Activated naive CD8-positive, alpha-beta T cell treated with anti-CD3 and anti-CD28 coated beads, Interleukin-2, amount 10 ng/mL, durations not matched to agents 7 days and 5 days (primary cell): ENCODE measurements around the gene CEBPA. TPM values are rescaled to one million over a fixed set of nuclear protein-coding genes. Genes with fewer than 3 reads are reported as not detected.
A peak's percentile ranks its signal among the peaks of the same experiment; 100 is the strongest.
"Not testable (repeated sequence)": the region's sequence is repeated elsewhere in the genome, so short reads cannot be mapped to it uniquely, and the experiment has no call there.

Source experiments
- ATAC-seq: fragments of 150-1000 bp; cut with Tn5 transposase; one replicate; pipeline ENCODE4 v1.10.0; 2021; ENCODE audit warnings: low read depth, moderate library complexity
- POLR2A ChIA-PET: fragments of 350-600 bp; sonication (Branson Sonifier 250); formaldehyde crosslinking; loops from one replicate; lab custom pipeline; 2021; ENCODE audit warnings: antibody characterized with exemption; lab: Charles Lee
- DNase-seq: peaks from one replicate; pipeline ENCODE4 v3.0.0; 2021
- H3K27ac Mint-ChIP-seq: one replicate; pipeline ENCODE4 v1.8.0; 2022; ENCODE audit warnings: mild to moderate bottlenecking, mixed read lengths
- H3K27me3 Mint-ChIP-seq: one replicate; pipeline ENCODE4 v1.8.0; 2022; ENCODE audit warnings: mild to moderate bottlenecking, moderate library complexity, mixed read lengths
- H3K36me3 Mint-ChIP-seq: one replicate; pipeline ENCODE4 v1.8.0; 2021; ENCODE audit warnings: mild to moderate bottlenecking, mixed read lengths
- H3K4me1 Mint-ChIP-seq: one replicate; pipeline ENCODE4 v1.8.0; 2021; ENCODE audit warnings: mixed read lengths
- H3K4me3 Mint-ChIP-seq: one replicate; pipeline ENCODE4 v1.8.0; 2022; ENCODE audit warnings: mild to moderate bottlenecking, moderate library complexity, mixed read lengths
- H3K9me3 Mint-ChIP-seq: one replicate; pipeline ENCODE4 v1.8.0; 2021; ENCODE audit warnings: mixed read lengths
- total RNA-seq, 2 experiments: library from RNA; stranded (reverse); gene quantifications; one replicate each; pipeline ENCODE4 v1.2.3, GENCODE V29; 2021

Gene CEBPA
- total RNA-seq, 2 experiments from 2014 or later = 1.6 to 1.9 TPM

DNA sequence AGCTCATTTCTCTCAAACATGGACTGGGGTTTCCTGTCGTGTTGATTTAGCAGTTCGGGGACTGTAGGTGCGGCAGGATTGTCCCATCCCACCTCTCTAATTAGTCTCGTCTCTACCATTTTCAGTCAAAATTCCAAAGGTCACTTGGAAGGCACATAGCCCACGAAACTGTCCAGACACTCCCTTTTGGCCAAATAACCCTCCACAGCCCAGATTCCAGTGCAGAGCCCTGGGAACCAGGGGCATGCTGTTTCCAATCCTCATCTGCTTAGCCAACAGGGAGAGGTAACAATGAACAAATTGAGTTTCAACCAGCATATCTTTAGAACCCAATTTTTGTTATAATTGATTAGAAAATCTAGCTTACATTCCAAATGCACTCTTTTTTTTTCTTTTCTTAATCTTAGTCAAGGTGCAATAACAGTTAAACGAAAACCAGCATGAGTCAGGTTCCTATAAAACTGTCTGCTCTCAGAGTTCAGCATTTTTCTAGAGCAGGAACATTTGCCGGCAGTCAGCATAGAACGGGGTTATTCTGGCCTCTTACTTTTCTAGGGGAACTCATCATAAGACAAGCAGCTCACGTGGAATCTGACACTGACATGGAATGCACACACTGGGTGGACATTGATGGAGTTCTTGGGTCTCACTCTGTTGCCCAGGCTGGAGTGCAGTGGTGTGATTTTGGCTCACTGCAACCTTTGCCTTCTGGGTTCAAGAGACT lies 14.4 kb upstream of the CEBPA start:
- no peaks in the 10 kb centered on the region for H3K36me3 Mint-ChIP-seq
- no peak for DNase-seq
- no peak overlapping the region for H3K4me3 Mint-ChIP-seq
- peaks cover 7% of the 10 kb centered on the region for H3K9me3 Mint-ChIP-seq
- POLR2A ChIA-PET = no interaction called here
- H3K27ac Mint-ChIP-seq = no peak overlapping the region
- no peak for ATAC-seq
- H3K27me3 Mint-ChIP-seq = peaks cover 27% of the 10 kb centered on the region
- no peaks in the 10 kb centered on the region for H3K4me1 Mint-ChIP-seq

GRCh38 chr19:33312808-33313207 lies 10.5 kb upstream of the CEBPA start:
- H3K36me3 Mint-ChIP-seq, H3K4me1 Mint-ChIP-seq, POLR2A ChIA-PET, H3K4me3 Mint-ChIP-seq, H3K27ac Mint-ChIP-seq, H3K9me3 Mint-ChIP-seq, DNase-seq, ATAC-seq: not testable (repeated sequence)
- peaks cover 24% of the 10 kb centered on the region for H3K27me3 Mint-ChIP-seq

DNA sequence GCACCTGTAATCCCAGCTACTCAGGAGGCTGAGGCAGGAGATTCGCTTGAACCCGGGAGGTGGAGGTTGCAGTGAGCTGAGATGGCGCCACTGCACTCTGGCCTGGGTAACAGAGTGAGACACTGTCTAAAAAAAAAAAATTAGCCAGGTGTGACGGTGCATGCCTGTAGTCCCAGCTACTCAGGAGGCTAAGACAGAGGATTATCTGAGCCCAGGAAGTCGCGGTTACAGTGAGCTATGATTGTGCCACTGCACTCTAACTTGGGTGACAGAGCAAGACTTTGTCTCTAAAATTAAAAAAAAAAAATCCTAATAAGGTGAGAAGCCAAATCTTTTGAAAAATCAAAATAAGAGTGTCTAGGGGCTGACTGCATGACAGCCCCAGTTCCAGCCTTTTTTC lies 9.7 kb upstream of the CEBPA start:
- H3K27me3 Mint-ChIP-seq = peaks cover 30% of the 10 kb centered on the region
- no peak for DNase-seq
- no peak overlapping the region for H3K27ac Mint-ChIP-seq
- H3K4me1 Mint-ChIP-seq = no peaks in the 10 kb centered on the region
- no peak for ATAC-seq
- no peak overlapping the region for H3K4me3 Mint-ChIP-seq
- POLR2A ChIA-PET = no interaction called here
- H3K9me3 Mint-ChIP-seq = no peaks in the 10 kb centered on the region
- no peaks in the 10 kb centered on the region for H3K36me3 Mint-ChIP-seq

DNA sequence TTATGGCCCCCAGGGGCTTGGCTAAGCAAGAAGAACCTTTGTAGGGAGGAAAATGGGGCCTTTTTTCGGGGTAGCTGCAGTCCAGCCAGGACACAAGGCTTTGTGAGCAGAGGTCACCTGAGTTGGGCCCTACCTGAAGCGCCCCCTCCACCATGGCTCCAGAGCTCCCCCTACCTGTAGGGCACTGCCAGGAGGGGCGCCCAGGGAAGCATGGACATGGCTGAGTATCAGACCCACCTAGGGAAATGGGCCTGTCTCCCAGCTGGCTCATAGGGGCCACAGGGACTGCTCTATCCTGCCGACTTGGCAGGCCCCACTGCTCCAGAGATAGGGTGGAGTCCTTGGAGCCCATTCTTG lies 9.0 kb upstream of the CEBPA start:
- H3K27ac Mint-ChIP-seq = no peak overlapping the region
- no peak overlapping the region for H3K4me3 Mint-ChIP-seq
- POLR2A ChIA-PET = no interaction called here
- ATAC-seq (no peak), DNase-seq (no peak)
- no peaks in the 10 kb centered on the region for H3K4me1 Mint-ChIP-seq
- H3K36me3 Mint-ChIP-seq = no peaks in the 10 kb centered on the region
- peaks cover 31% of the 10 kb centered on the region for H3K27me3 Mint-ChIP-seq
- no peaks in the 10 kb centered on the region for H3K9me3 Mint-ChIP-seq

- peaks cover 37% of the 10 kb centered on the region for H3K27me3 Mint-ChIP-seq
- POLR2A ChIA-PET = no interaction called here
- H3K4me3 Mint-ChIP-seq = no peak overlapping the region
- no peak overlapping the region for H3K27ac Mint-ChIP-seq
- no peak for ATAC-seq
- no peaks in the 10 kb centered on the region for H3K36me3 Mint-ChIP-seq
- no peaks in the 10 kb centered on the region for H3K9me3 Mint-ChIP-seq
- no peaks in the 10 kb centered on the region for H3K4me1 Mint-ChIP-seq
- DNase-seq = no peak
These were observed 8.4 kb upstream of the CEBPA start for GRCh38 chr19:33310606-33311325.

DNA sequence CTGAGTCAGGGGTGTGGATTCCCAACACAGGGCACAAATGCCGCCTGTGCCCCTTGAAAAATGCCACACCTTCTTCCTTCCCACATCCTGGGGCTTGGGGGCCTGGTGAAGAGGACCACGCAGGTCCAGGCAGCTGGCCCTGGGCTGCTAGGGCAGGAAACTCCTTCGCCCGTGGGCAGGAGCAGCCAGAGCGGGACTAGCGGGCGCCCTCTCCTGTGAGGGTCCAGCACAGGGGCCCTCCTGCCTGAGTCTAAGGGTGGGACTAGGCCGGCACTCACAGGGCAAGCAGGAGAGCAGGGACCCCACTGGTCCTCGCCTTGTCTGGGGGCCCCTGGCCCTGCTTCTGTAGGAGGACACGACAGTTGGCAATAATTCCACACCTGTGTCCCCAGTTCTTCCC lies 7.5 kb upstream of the CEBPA start:
- Mint-ChIP-seq H3K27ac (no peak overlapping the region), H3K9me3 (no peaks in the 10 kb centered on the region), H3K4me1 (no peaks in the 10 kb centered on the region), H3K27me3 (peaks cover 38% of the 10 kb centered on the region), H3K36me3 (no peaks in the 10 kb centered on the region), H3K4me3 (no peak overlapping the region)
- POLR2A ChIA-PET = no interaction called here
- no peak for DNase-seq
- no peak for ATAC-seq

GRCh38 chr19:33306853-33307792 lies 4.8 kb upstream of the CEBPA start:
- Mint-ChIP-seq H3K4me1 (no peaks in the 10 kb centered on the region), H3K36me3 (no peaks in the 10 kb centered on the region), H3K4me3 (no peak overlapping the region), H3K27me3 (peaks cover 38% of the 10 kb centered on the region), H3K9me3 (no peaks in the 10 kb centered on the region), H3K27ac (no peak overlapping the region)
- ATAC-seq (no peak), DNase-seq (no peak)
- POLR2A ChIA-PET = no interaction called here

- H3K9me3 Mint-ChIP-seq = no peaks in the 10 kb centered on the region
- H3K4me1 Mint-ChIP-seq = no peaks in the 10 kb centered on the region
- peaks cover 40% of the 10 kb centered on the region for H3K27me3 Mint-ChIP-seq
- H3K36me3 Mint-ChIP-seq = no peaks in the 10 kb centered on the region
- POLR2A ChIA-PET = no interaction called here
- no peak overlapping the region for H3K4me3 Mint-ChIP-seq
- DNase-seq (no peak), ATAC-seq (no peak)
- H3K27ac Mint-ChIP-seq = no peak overlapping the region
These were observed 3.9 kb upstream of the CEBPA start for GRCh38 chr19:33306191-33306590.

GRCh38 chr19:33304760-33305647 lies 2.7 kb upstream of the CEBPA start:
- Mint-ChIP-seq H3K36me3 (no peaks in the 10 kb centered on the region), H3K27ac (no peak overlapping the region), H3K4me1 (no peaks in the 10 kb centered on the region), H3K27me3 (peaks cover 47% of the 10 kb centered on the region), H3K9me3 (no peaks in the 10 kb centered on the region), H3K4me3 (no peak overlapping the region)
- POLR2A ChIA-PET = no interaction called here
- ATAC-seq (no peak), DNase-seq (no peak)

DNA sequence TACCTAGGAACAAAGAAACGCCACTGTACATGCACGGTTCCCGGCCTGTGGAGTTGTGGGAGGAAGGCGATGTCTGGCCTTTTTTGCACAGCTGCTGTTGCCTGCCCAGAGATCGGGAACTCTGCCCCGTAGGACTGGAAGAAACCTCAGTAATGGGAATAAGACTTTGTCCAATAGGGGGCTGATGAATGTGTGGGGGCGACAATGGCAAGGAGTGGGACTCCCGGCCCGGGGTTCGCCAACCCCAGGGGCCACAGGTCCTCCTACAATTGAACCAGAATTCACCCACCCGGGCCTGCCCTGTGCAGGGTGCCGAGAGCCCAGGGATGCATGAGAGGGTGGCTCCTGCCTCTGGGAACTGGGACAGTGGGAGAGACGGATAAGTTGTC lies 2.0 kb upstream of the CEBPA start:
- DNase-seq (no peak), ATAC-seq (no peak)
- Mint-ChIP-seq H3K27ac (no peak overlapping the region), H3K27me3 (peaks cover 51% of the 10 kb centered on the region), H3K9me3 (no peaks in the 10 kb centered on the region), H3K4me1 (no peaks in the 10 kb centered on the region), H3K4me3 (no peak overlapping the region), H3K36me3 (no peaks in the 10 kb centered on the region)
- POLR2A ChIA-PET = no interaction called here

- no peaks in the 10 kb centered on the region for H3K4me1 Mint-ChIP-seq
- no peak overlapping the region for H3K27ac Mint-ChIP-seq
- no peaks in the 10 kb centered on the region for H3K9me3 Mint-ChIP-seq
- peaks cover 55% of the 10 kb centered on the region for H3K27me3 Mint-ChIP-seq
- ATAC-seq (no peak), DNase-seq (no peak)
- POLR2A ChIA-PET = interaction anchor here (0.6 to 1.5 kb wide), 2 partner anchors 21 to 66 kb away, joined by 3 read pairs; no protein-coding TSS in a partner anchor
- H3K36me3 Mint-ChIP-seq = no peaks in the 10 kb centered on the region
- no peak overlapping the region for H3K4me3 Mint-ChIP-seq
These were observed 1.5 kb upstream of the CEBPA start for GRCh38 chr19:33303791-33304345.

DNA sequence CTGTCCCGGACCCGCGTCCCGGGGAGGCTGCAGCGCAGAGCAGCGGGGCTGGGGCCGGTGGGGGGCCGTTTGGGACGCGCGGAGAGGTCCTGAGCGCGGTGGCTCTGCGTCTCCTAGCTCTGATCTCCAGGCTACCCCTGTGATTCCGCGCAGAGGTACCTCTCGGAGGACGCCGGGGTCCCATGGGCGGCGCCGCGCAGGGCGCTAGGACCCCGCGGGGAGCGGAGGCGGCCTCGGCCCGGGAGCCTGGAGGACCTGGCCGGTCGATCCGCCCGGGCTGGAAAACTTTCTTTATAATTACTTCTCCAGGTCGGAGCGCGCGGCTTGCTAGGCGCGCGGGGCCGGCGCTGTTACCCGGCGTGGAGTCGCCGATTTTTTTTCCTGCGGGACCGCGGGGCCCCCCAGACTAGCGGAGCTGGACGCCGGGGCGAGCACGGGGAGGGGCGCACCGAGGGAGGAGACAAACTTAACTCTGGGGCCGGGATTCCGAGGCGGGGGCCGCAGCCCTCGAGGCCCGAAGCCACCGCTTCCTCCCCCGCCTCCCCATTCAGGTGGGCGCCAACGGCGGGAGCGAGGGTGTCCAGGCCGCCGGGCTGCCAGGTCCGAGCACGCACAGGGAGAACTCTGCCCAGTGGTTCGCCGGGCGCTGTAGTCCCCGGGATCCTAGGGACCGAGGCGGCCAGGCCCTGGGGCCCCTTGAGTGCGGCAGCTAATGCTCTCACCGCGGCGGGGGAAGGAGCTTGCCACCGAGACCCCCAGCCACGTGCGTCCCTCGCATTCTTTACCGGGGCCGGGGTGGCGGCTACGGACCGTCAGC lies 848 bp upstream of the CEBPA start:
- POLR2A ChIA-PET = interaction anchor here (0.6 to 1.5 kb wide), 3 partner anchors 22 to 71 kb away, joined by 3 read pairs; no protein-coding TSS in a partner anchor
- peak; percentile 51 for DNase-seq
- H3K27me3 Mint-ChIP-seq = peaks cover 53% of the 10 kb centered on the region
- H3K4me1 Mint-ChIP-seq = no peaks in the 10 kb centered on the region
- H3K9me3 Mint-ChIP-seq = no peaks in the 10 kb centered on the region
- H3K36me3 Mint-ChIP-seq = no peaks in the 10 kb centered on the region
- H3K27ac Mint-ChIP-seq = no peak overlapping the region
- no peak for ATAC-seq
- peak overlapping the region; percentile 56 for H3K4me3 Mint-ChIP-seq
